Gastroesophageal sphincter (tissue), 4 donors: Measurements from ENCODE around the gene PROZ. TPM values are rescaled to one million over a fixed set of nuclear protein-coding genes. Genes with fewer than 3 reads are reported as not detected.

Source experiments
- ATAC-seq: fragments of 150-250 bp; one replicate; pipeline ENCODE4 v1.9.1; 2016; ENCODE audit warnings: mild to moderate bottlenecking, moderate library complexity
- H3K27ac ChIP-seq, 4 donors: fragments of 200-600 bp; sonication (generic) in 3 of 4; 1 replicate in 3 of 4; 2 replicates in 1 of 4; pipeline ENCODE4 v1.5.1; 2016 to 2019
- H3K27me3 ChIP-seq: fragments of 200-600 bp; sonication (generic); one replicate; pipeline ENCODE4 v1.5.1; 2019
- H3K36me3 ChIP-seq, 2 donors: fragments of 200-600 bp; sonication (generic); one replicate each; pipeline ENCODE4 v1.5.1; 2019; ENCODE audit warnings: control low read depth in 1 of 2
- H3K4me1 ChIP-seq, 3 donors: fragments of 200-600 bp; sonication (generic); 1 replicate in 2 of 3; 2 replicates in 1 of 3; pipeline ENCODE4 v1.5.1; 2016 to 2019; ENCODE audit warnings: control low read depth in 2 of 3
- H3K4me3 ChIP-seq, 2 donors: fragments of 200-600 bp; sonication (generic); one replicate each; pipeline ENCODE4 v1.5.1; 2019; ENCODE audit warnings: mild to moderate bottlenecking in 1 of 2, moderate library complexity in 1 of 2
- H3K9me3 ChIP-seq, 3 donors: fragments of 200-600 bp; sonication (generic); one replicate each; pipeline ENCODE4 v1.5.1; 2017 to 2019; ENCODE audit warnings: control low read depth in 2 of 3
- CTCF ChIP-seq, 4 experiments: fragments of 200-600 bp in 2 of 4; fragments of 450-650 bp in 2 of 4; sonication (generic) in 1 of 4; IDR thresholded peaks; one replicate each; pipeline ENCODE4 v1.5.1; 2017 to 2019; ENCODE audit warnings: antibody characterized with exemption in 4 of 4, mild to moderate bottlenecking in 2 of 4, moderate library complexity in 2 of 4
- EP300 ChIP-seq: sonication (generic); formaldehyde crosslinking; IDR thresholded peaks from one replicate; pipeline ENCODE4 v1.6.1; 2017; ENCODE audit warnings: antibody characterized with exemption, mild to moderate bottlenecking
- POLR2A ChIP-seq, 2 donors: fragments of 450-650 bp; IDR thresholded peaks; one replicate each; pipeline ENCODE4 v1.6.1; 2017; ENCODE audit warnings: antibody characterized with exemption in 2 of 2, mild to moderate bottlenecking in 2 of 2, moderate library complexity in 1 of 2
- POLR2AphosphoS5 ChIP-seq: sonication (generic); formaldehyde crosslinking; IDR thresholded peaks from one replicate; pipeline ENCODE4 v1.6.1; 2017; ENCODE audit warnings: antibody characterized with exemption
- WGBS, 2 donors: methylation state at CpG; one replicate each; pipeline ENCODE4 v1.1.5; 2018; ENCODE audit warnings: low coverage in 1 of 2; 5-methylcytosine and 5-hydroxymethylcytosine counted together
- total RNA-seq, 4 donors: library from RNA; depleted of rRNA; stranded (reverse); fragments of >200 nt; gene quantifications; one replicate each; pipeline ENCODE4 v1.1.0, GENCODE V29; 2016

PROZ gene
- total RNA-seq, 4 donors from 2014 or later = not detected

- Histone ChIP-seq H3K27ac (peak within 1 kb of the TSS; percentile 97 to 99 (median 98)), H3K4me3 (peak within 1 kb of the TSS; percentile 80 to 98), H3K27me3 (no peaks in the 10 kb centered on the region), H3K36me3 (peaks cover 0 to 20% of the 10 kb centered on the region in 2 donors), H3K4me1 (peaks cover 0 to 82% (median 19%) of the 10 kb centered on the region in 3 donors), H3K9me3 (no peaks in the 10 kb centered on the region)
- no CpG with 5 or more reads among the region's 66 CpGs for WGBS, 2 donors
- ATAC-seq = peak; percentile 82
- TF ChIP-seq POLR2AphosphoS5 (no peak), POLR2A (IDR thresholded peaks at IDR 0.05) (peak in 1 of 2 donors; percentile 28)
Measured at GRCh38 chr13:113209336-113209758, 50.9 kb downstream of the PROZ start, which contains the start of gene CUL4A. Gene CUL4A (plus strand): TSS chr13:113209613. CDS start chr13:113209628, 15 bp downstream.

- Histone ChIP-seq H3K36me3 (peaks cover 0 to 18% of the 10 kb centered on the region in 2 donors), H3K9me3 (no peaks in the 10 kb centered on the region), H3K4me3 (peak overlapping the region; percentile 80 to 98), H3K27ac (peak overlapping the region; percentile 74 to 99 (median 98)), H3K27me3 (no peaks in the 10 kb centered on the region), H3K4me1 (peaks cover 0 to 82% (median 22%) of the 10 kb centered on the region in 3 donors)
- 0% methylated on average over 8 to 14 of the region's 67 CpGs for WGBS, 2 donors
- peak; percentile 38 for ATAC-seq
- TF ChIP-seq EP300 (no peak), CTCF (IDR thresholded peaks at IDR 0.05) (peak in 2 of 4 experiments; percentile 22 to 32), POLR2AphosphoS5 (no peak), POLR2A (IDR thresholded peaks at IDR 0.05) (no peak)
Measured at GRCh38 chr13:113209759-113210421, 51.4 kb downstream of the PROZ start.

DNA sequence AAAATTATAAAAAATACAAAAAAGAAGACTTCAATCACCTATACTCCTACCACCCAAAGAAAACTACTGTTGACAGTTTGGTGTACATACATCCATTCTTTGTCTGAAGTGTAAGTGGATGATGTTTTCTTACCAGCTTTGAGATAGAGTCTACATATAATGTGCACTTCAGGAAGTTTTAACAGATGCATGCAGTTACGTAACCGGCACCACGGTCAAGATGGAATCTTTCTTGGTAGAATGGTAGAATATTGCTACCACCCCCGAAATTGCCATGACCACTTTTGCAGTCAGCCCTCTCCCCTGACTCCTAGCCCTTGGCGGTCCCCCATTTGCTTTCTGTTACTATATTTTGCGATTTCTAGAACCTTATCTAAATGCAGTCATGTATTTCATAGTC is 52.4 kb downstream of the PROZ start:
- Histone ChIP-seq H3K4me1 (peaks cover 0 to 82% (median 24%) of the 10 kb centered on the region in 3 donors), H3K36me3 (peaks cover 0 to 18% of the 10 kb centered on the region in 2 donors)

GRCh38 chr13:113211774-113212173 is 53.3 kb downstream of the PROZ start:
- no peaks in the 10 kb centered on the region for H3K9me3 ChIP-seq
- 93 to 98% methylated on average over 5 to 10 of the region's 10 CpGs for WGBS, 2 donors
- no peaks in the 10 kb centered on the region for H3K27me3 ChIP-seq
- no peak overlapping the region for H3K4me3 ChIP-seq
- TF ChIP-seq EP300 (no peak), POLR2A (IDR thresholded peaks at IDR 0.05) (no peak), CTCF (IDR thresholded peaks at IDR 0.05) (no peak), POLR2AphosphoS5 (no peak)
- H3K4me1 ChIP-seq = peaks cover 0 to 82% (median 30%) of the 10 kb centered on the region in 3 donors
- no peak for ATAC-seq
- no peak overlapping the region for H3K27ac ChIP-seq
- peaks cover 0 to 18% of the 10 kb centered on the region in 2 donors for H3K36me3 ChIP-seq

More for the DNA sequence above, 52.4 kb downstream of the PROZ start:
- Histone ChIP-seq H3K27me3 (no peaks in the 10 kb centered on the region), H3K4me3 (peak overlapping the region in 1 of 2 donors; percentile 98), H3K9me3 (no peaks in the 10 kb centered on the region), H3K27ac (no peak overlapping the region)
- ATAC-seq = no peak
- WGBS, 2 donors = 79 to 82% methylated on average over 6 of the region's 6 CpGs
- TF ChIP-seq CTCF (IDR thresholded peaks at IDR 0.05) (no peak), EP300 (no peak), POLR2A (IDR thresholded peaks at IDR 0.05) (no peak), POLR2AphosphoS5 (no peak)

- TF ChIP-seq EP300 = no peak
- TF ChIP-seq POLR2AphosphoS5 = peak; percentile 6
- Histone ChIP-seq H3K36me3 (peaks cover 0 to 36% of the 10 kb centered on the region in 2 donors), H3K4me3 (no peak overlapping the region), H3K4me1 (peaks cover 0 to 87% (median 18%) of the 10 kb centered on the region in 3 donors), H3K27ac (peak overlapping the region; percentile 3 to 71 (median 48)), H3K27me3 (no peaks in the 10 kb centered on the region), H3K9me3 (no peaks in the 10 kb centered on the region)
- WGBS, 2 donors = 12 to 19% methylated on average over 7 of the region's 7 CpGs
- peak; percentile 72 for ATAC-seq
Measured at GRCh38 chr13:113216254-113217048, 58.0 kb downstream of the PROZ start.
